ENCODE results near the gene MKNK1. TPM values are rescaled to one million over a fixed set of nuclear protein-coding genes. Genes with fewer than 3 reads are reported as not detected.

The MKNK1 gene
- total RNA-seq, 2 experiments from 2014 or later = 27.1 to 29.6 TPM

- DNase-seq (no peak), ATAC-seq (ENCODE audit: poor library complexity) (no peak)
- H3K27ac ChIP-seq (ENCODE audit: low read depth in 1 of 2, low read length in 2 of 2) = no peak overlapping the region
- POLR2A ChIA-PET = no interaction called here
- Mint-ChIP-seq H3K27me3 (no peaks in the 10 kb centered on the region), H3K4me1 (ENCODE audit: low read depth) (no peaks in the 10 kb centered on the region), H3K9me3 (no peaks in the 10 kb centered on the region), H3K27ac (no peak overlapping the region), H3K4me3 (no peak overlapping the region), H3K36me3 (ENCODE audit: low read depth) (peaks cover 69% of the 10 kb centered on the region)
- no peaks in the 10 kb centered on the region for H3K27me3 ChIP-seq (ENCODE audit: control insufficient read depth in 1 of 2, insufficient read depth in 2 of 2, low read length in 2 of 2)
- no peak for TF ChIP-seq CTCF (IDR thresholded peaks at IDR 0.05)
- intact Hi-C loops (cut with DNase I, micrococcal nuclease) = no loop called here
- H3K9me3 ChIP-seq (ENCODE audit: control insufficient read depth in 1 of 2, insufficient read depth in 1 of 2, low read length in 2 of 2) = no peaks in the 10 kb centered on the region
- CTCF ChIA-PET = no interaction called here
- H3K4me3 ChIP-seq (ENCODE audit: low read length) = no peak overlapping the region
- H3K4me1 ChIP-seq (ENCODE audit: insufficient read depth, low read length) = no peaks in the 10 kb centered on the region
- H3K36me3 ChIP-seq (ENCODE audit: insufficient read depth, low read length) = peaks cover 54% of the 10 kb centered on the region
Observed at GRCh38 chr1:46563341-46563740, 40.7 kb downstream of the MKNK1 start.

- no peaks in the 10 kb centered on the region for H3K27me3 Mint-ChIP-seq
- Histone ChIP-seq H3K27ac (ENCODE audit: low read depth in 1 of 2, low read length in 2 of 2) (no peak overlapping the region), H3K27me3 (ENCODE audit: control insufficient read depth in 1 of 2, insufficient read depth in 2 of 2, low read length in 2 of 2) (no peaks in the 10 kb centered on the region), H3K4me3 (ENCODE audit: low read length) (no peak overlapping the region), H3K36me3 (ENCODE audit: insufficient read depth, low read length) (peaks cover 49% of the 10 kb centered on the region), H3K9me3 (ENCODE audit: control insufficient read depth in 1 of 2, insufficient read depth in 1 of 2, low read length in 2 of 2) (no peaks in the 10 kb centered on the region), H3K4me1 (ENCODE audit: insufficient read depth, low read length) (no peaks in the 10 kb centered on the region)
- CTCF ChIA-PET = interaction anchor here (0.7 kb wide), 1 partner anchor 29 kb away, joined by 5 read pairs; no protein-coding TSS in a partner anchor
- H3K9me3 Mint-ChIP-seq = no peaks in the 10 kb centered on the region
- H3K27ac Mint-ChIP-seq = no peak overlapping the region
- no peak overlapping the region for H3K4me3 Mint-ChIP-seq
- POLR2A ChIA-PET = no interaction called here
- H3K4me1 Mint-ChIP-seq (ENCODE audit: low read depth) = no peaks in the 10 kb centered on the region
- H3K36me3 Mint-ChIP-seq (ENCODE audit: low read depth) = peaks cover 70% of the 10 kb centered on the region
- DNase-seq (no peak), ATAC-seq (ENCODE audit: poor library complexity) (no peak)
- no peak for TF ChIP-seq CTCF (IDR thresholded peaks at IDR 0.05)
- intact Hi-C loops (cut with DNase I, micrococcal nuclease) = no loop called here
Observed at GRCh38 chr1:46562498-46562897, 41.6 kb downstream of the MKNK1 start.

GRCh38 chr1:46558966-46559365, 45.1 kb downstream of the MKNK1 start:
- Histone ChIP-seq H3K4me3 (ENCODE audit: low read length) (no peak overlapping the region), H3K4me1 (ENCODE audit: insufficient read depth, low read length) (no peaks in the 10 kb centered on the region), H3K36me3 (ENCODE audit: insufficient read depth, low read length) (peaks cover 33% of the 10 kb centered on the region), H3K27me3 (ENCODE audit: control insufficient read depth in 1 of 2, insufficient read depth in 2 of 2, low read length in 2 of 2) (no peaks in the 10 kb centered on the region), H3K9me3 (ENCODE audit: control insufficient read depth in 1 of 2, insufficient read depth in 1 of 2, low read length in 2 of 2) (no peaks in the 10 kb centered on the region), H3K27ac (ENCODE audit: low read depth in 1 of 2, low read length in 2 of 2) (no peak overlapping the region)
- CTCF ChIA-PET = no interaction called here
- peaks cover 38% of the 10 kb centered on the region for H3K36me3 Mint-ChIP-seq (ENCODE audit: low read depth)
- no peak overlapping the region for H3K4me3 Mint-ChIP-seq
- no peaks in the 10 kb centered on the region for H3K9me3 Mint-ChIP-seq
- DNase-seq (no peak), ATAC-seq (ENCODE audit: poor library complexity) (no peak)
- POLR2A ChIA-PET = no interaction called here
- no peak overlapping the region for H3K27ac Mint-ChIP-seq
- H3K27me3 Mint-ChIP-seq = no peaks in the 10 kb centered on the region
- intact Hi-C loops (cut with DNase I, micrococcal nuclease) = no loop called here
- TF ChIP-seq CTCF (IDR thresholded peaks at IDR 0.05) = no peak
- no peaks in the 10 kb centered on the region for H3K4me1 Mint-ChIP-seq (ENCODE audit: low read depth)

Measured in CD4-positive, alpha-beta T cell (primary cell).